CD14-positive monocyte (primary cell): Measurements from ENCODE around the gene HDGFL1. TPM values are rescaled to one million over a fixed set of nuclear protein-coding genes. Genes with fewer than 3 reads are reported as not detected.

ENCODE experiments used
- DNase-seq, 3 donors: peaks; one replicate each; pipeline ENCODE4 v3.0.0-alpha.2; 2011 to 2022
- H2AFZ ChIP-seq: 2 replicates; pipeline ENCODE4 v1.6.0; 2012; ENCODE audit warnings: mild to moderate bottlenecking, low read depth, low read length, inconsistent platforms; ENCODE audit not compliant: insufficient read depth, poor library complexity, severe bottlenecking
- H3K27ac ChIP-seq, 2 donors: 1 replicate in 1 of 2; 2 replicates in 1 of 2; pipeline ENCODE4 v1.5.1; 2012 to 2013; ENCODE audit warnings: low read length in 2 of 2, control low read depth in 1 of 2, inconsistent platforms in 1 of 2, low read depth in 1 of 2, mild to moderate bottlenecking in 1 of 2
- H3K27me3 ChIP-seq, 2 donors: one replicate each; pipeline versions ENCODE4 v1.6.0 to v1.6.1; 2011 to 2013; ENCODE audit warnings: low read length in 2 of 2; ENCODE audit not compliant: control insufficient read depth in 2 of 2, insufficient read depth in 2 of 2
- H3K36me3 ChIP-seq, 2 donors: replicated peaks in 1 of 2; 1 replicate in 1 of 2; 2 replicates in 1 of 2; pipeline versions ENCODE4 v1.5.1 to v1.6.1; 2012 to 2013; ENCODE audit warnings: low read length in 2 of 2, control low read depth in 1 of 2, inconsistent platforms in 1 of 2, mild to moderate bottlenecking in 1 of 2; ENCODE audit not compliant: insufficient read depth in 2 of 2, control insufficient read depth in 1 of 2
- H3K4me1 ChIP-seq, 2 donors: 1 replicate in 1 of 2; 2 replicates in 1 of 2; pipeline versions ENCODE4 v1.5.1 to v1.6.1; 2012 to 2013; ENCODE audit warnings: low read length in 2 of 2, control low read depth in 1 of 2, inconsistent platforms in 1 of 2, mild to moderate bottlenecking in 1 of 2, moderate library complexity in 1 of 2; ENCODE audit not compliant: insufficient read depth in 2 of 2, control insufficient read depth in 1 of 2
- H3K4me2 ChIP-seq: replicated peaks from 2 replicates; pipeline ENCODE3; 2012; ENCODE audit warnings: low read length, moderate library complexity, mild to moderate bottlenecking; ENCODE audit not compliant: poor library complexity, severe bottlenecking; ENCODE audit errors: extremely low read depth
- H3K4me3 ChIP-seq, 3 experiments: fragments of 200-600 bp in 1 of 3; sonication (generic) in 1 of 3; replicated peaks in 1 of 3; 1 replicate in 2 of 3; 2 replicates in 1 of 3; pipeline ENCODE4 v1.5.1; 2011 to 2013; ENCODE audit warnings: low read length in 3 of 3, mild to moderate bottlenecking in 3 of 3, control low read depth in 2 of 3, low read depth in 2 of 3, inconsistent platforms in 1 of 3, moderate library complexity in 1 of 3
- H3K79me2 ChIP-seq: 2 replicates; pipeline ENCODE4 v1.6.0; 2012; ENCODE audit warnings: mild to moderate bottlenecking, control low read depth, inconsistent platforms, low read length, moderate library complexity; ENCODE audit not compliant: insufficient read depth
- H3K9ac ChIP-seq: 2 replicates; pipeline ENCODE4 v1.6.0; 2017; ENCODE audit warnings: low read length, mild to moderate bottlenecking; ENCODE audit not compliant: insufficient read depth, poor library complexity, severe bottlenecking
- H3K9me3 ChIP-seq, 2 donors: replicated peaks in 1 of 2; 1 replicate in 1 of 2; 2 replicates in 1 of 2; pipeline versions ENCODE4 v1.5.1 to v1.6.1; 2012 to 2013; ENCODE audit warnings: low read length in 2 of 2, control low read depth in 1 of 2; ENCODE audit not compliant: control insufficient read depth in 1 of 2, insufficient read depth in 1 of 2
- H4K20me1 ChIP-seq: 2 replicates; pipeline ENCODE4 v1.6.0; 2012; ENCODE audit warnings: mild to moderate bottlenecking, low read length, control low read depth, moderate library complexity; ENCODE audit not compliant: insufficient read depth
- H3K27ac Mint-ChIP-seq, 7 donors: one replicate each; pipeline ENCODE4 v1.8.0; 2020; ENCODE audit warnings: mild to moderate bottlenecking in 7 of 7, mixed read lengths in 7 of 7, moderate library complexity in 6 of 7, inconsistent platforms in 2 of 7
- H3K27me3 Mint-ChIP-seq, 3 donors: one replicate each; pipeline ENCODE4 v1.8.0; 2021 to 2022; ENCODE audit warnings: low read depth in 3 of 3, mild to moderate bottlenecking in 3 of 3, mixed read lengths in 3 of 3, moderate library complexity in 3 of 3, inconsistent platforms in 1 of 3
- H3K36me3 Mint-ChIP-seq, 2 donors: one replicate each; pipeline ENCODE4 v1.8.0; 2020; ENCODE audit warnings: mixed read lengths in 2 of 2, inconsistent platforms in 1 of 2, mild to moderate bottlenecking in 1 of 2
- H3K4me1 Mint-ChIP-seq: one replicate; pipeline ENCODE4 v1.8.0; 2020; ENCODE audit warnings: mild to moderate bottlenecking, mixed read lengths
- H3K4me3 Mint-ChIP-seq, 2 donors: one replicate each; pipeline ENCODE4 v1.8.0; 2020; ENCODE audit warnings: mild to moderate bottlenecking in 2 of 2, mixed read lengths in 2 of 2, moderate library complexity in 1 of 2
- H3K9me3 Mint-ChIP-seq, 7 donors: one replicate each; pipeline ENCODE4 v1.8.0; 2020 to 2022; ENCODE audit warnings: mixed read lengths in 7 of 7, mild to moderate bottlenecking in 6 of 7, moderate library complexity in 6 of 7, inconsistent platforms in 2 of 7
- WGBS: methylation state at CpG from one replicate; pipeline ENCODE4 v1.1.5; 2013; ENCODE audit warnings: missing lambda C conversion rate; ENCODE audit not compliant: insufficient coverage; 5-methylcytosine and 5-hydroxymethylcytosine counted together
- intact Hi-C, 2 donors: fragments of 100-400 bp; cut with micrococcal nuclease; formaldehyde crosslinking; loops; one replicate each; pipeline versions ENCODE4 v1.15.0 to v1.15.1; 2023
- polyA plus RNA-seq, 3 donors: library from polyadenylated mRNA; depleted of rRNA in 1 of 3; unstranded in 2 of 3; stranded (reverse) in 1 of 3; fragments of 300-500 nt in 2 of 3; fragments of >200 nt in 1 of 3; fragmentation: Illumina TruSeq in 2 of 3; gene quantifications; 1 replicate in 2 of 3; 2 replicates in 1 of 3; pipeline ENCODE4 v1.2.3, GENCODE V29; 2012 to 2021
- TF ChIP-seq, protein P1 (sequence below): fragments of 200-600 bp; IDR thresholded peaks from one replicate; pipeline ENCODE4 v1.8.0; 2022; ENCODE audit warnings: antibody characterized with exemption, mild to moderate bottlenecking

HDGFL1 gene
- polyA plus RNA-seq, 3 donors, result not detected

DNA sequence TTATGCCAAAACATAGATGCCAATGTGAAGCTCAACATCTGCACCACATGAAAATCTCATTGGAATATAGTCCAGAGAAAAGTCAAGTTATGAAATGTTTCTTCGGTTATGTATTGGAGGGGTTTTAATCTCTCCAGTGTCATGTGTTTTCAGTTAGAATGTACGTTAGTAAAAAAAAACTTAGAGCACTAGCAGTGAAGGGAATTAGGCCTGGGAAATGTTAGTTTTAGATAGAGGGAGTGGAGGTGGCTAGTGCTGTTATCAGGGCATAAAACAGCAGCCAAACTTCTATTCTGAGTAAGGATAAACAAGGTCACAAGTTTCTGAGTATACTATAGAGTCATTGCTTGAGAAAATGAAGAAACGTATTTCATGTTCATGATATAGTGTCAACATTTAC lies 42.9 kb downstream of the HDGFL1 start:
- Mint-ChIP-seq H3K9me3 (peaks cover 0 to 5% (median 2%) of the 10 kb centered on the region in 7 donors), H3K4me1 (no peaks in the 10 kb centered on the region), H3K27ac (no peak overlapping the region), H3K27me3 (no peaks in the 10 kb centered on the region), H3K36me3 (no peaks in the 10 kb centered on the region), H3K4me3 (no peak overlapping the region)
- H3K27ac ChIP-seq, result no peak overlapping the region
- H3K36me3 ChIP-seq, result no peaks in the 10 kb centered on the region
- H3K4me3 ChIP-seq, result no peak overlapping the region
- 45% methylated on average over 1 of the region's 3 CpGs for WGBS
- intact Hi-C loops, result no loop called here
- no peaks in the 10 kb centered on the region for H3K27me3 ChIP-seq
- TF ChIP-seq, protein P1, sequence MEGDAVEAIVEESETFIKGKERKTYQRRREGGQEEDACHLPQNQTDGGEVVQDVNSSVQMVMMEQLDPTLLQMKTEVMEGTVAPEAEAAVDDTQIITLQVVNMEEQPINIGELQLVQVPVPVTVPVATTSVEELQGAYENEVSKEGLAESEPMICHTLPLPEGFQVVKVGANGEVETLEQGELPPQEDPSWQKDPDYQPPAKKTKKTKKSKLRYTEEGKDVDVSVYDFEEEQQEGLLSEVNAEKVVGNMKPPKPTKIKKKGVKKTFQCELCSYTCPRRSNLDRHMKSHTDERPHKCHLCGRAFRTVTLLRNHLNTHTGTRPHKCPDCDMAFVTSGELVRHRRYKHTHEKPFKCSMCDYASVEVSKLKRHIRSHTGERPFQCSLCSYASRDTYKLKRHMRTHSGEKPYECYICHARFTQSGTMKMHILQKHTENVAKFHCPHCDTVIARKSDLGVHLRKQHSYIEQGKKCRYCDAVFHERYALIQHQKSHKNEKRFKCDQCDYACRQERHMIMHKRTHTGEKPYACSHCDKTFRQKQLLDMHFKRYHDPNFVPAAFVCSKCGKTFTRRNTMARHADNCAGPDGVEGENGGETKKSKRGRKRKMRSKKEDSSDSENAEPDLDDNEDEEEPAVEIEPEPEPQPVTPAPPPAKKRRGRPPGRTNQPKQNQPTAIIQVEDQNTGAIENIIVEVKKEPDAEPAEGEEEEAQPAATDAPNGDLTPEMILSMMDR, result no peak
- no peak overlapping the region for H2AFZ ChIP-seq
- no peaks in the 10 kb centered on the region for H3K79me2 ChIP-seq
- no peaks in the 10 kb centered on the region for H3K4me1 ChIP-seq
- H4K20me1 ChIP-seq, result no peaks in the 10 kb centered on the region
- H3K4me2 ChIP-seq, result no peak overlapping the region
- H3K9me3 ChIP-seq, result no peaks in the 10 kb centered on the region
- DNase-seq, result no peak
- no peak overlapping the region for H3K9ac ChIP-seq

DNA sequence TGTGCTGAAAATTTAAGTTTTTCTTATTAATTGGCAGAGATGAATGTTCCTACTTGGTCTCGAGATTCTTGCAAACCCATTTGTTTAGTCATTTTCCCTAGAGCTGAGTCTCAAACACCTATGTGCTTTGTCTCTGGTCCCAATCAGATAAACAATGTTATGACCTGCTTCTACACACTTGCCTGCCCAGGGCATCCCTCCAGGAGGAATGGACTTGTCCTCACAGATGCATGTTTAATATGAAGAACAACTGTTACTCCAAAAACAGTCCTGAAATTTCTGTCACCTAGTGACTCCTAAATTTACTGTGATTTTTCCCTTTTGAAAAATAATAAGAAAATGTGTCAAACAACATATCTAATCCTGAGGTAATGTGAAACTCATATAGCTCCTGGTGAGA lies 43.7 kb downstream of the HDGFL1 start:
- H3K79me2 ChIP-seq, result no peaks in the 10 kb centered on the region

More for the DNA sequence above, 43.7 kb downstream of the HDGFL1 start:
- Histone ChIP-seq H4K20me1 (no peaks in the 10 kb centered on the region), H3K4me3 (no peak overlapping the region), H2AFZ (no peak overlapping the region), H3K36me3 (no peaks in the 10 kb centered on the region), H3K9me3 (no peaks in the 10 kb centered on the region), H3K9ac (no peak overlapping the region), H3K4me1 (no peaks in the 10 kb centered on the region), H3K27me3 (no peaks in the 10 kb centered on the region), H3K27ac (no peak overlapping the region), H3K4me2 (no peak overlapping the region)
- Mint-ChIP-seq H3K36me3 (no peaks in the 10 kb centered on the region), H3K9me3 (peaks cover 0 to 5% (median 2%) of the 10 kb centered on the region in 7 donors), H3K4me3 (no peak overlapping the region), H3K27ac (no peak overlapping the region), H3K27me3 (no peaks in the 10 kb centered on the region), H3K4me1 (no peaks in the 10 kb centered on the region)
- DNase-seq, result no peak
- 86% methylated on average over 1 of the region's 1 CpG for WGBS
- intact Hi-C loops, result no loop called here
- TF ChIP-seq, protein P1, result no peak
